HUES6 (cell line): ENCODE data around the gene FCN3.
A peak's percentile ranks its signal among the peaks of the same experiment; 100 is the strongest.

Source experiments
- H3K27ac ChIP-seq: 2 replicates; pipeline ENCODE4 v1.7.0; 2013; ENCODE audit warnings: low read depth, mild to moderate bottlenecking, low read length, inconsistent platforms
- H3K27me3 ChIP-seq: 2 replicates; pipeline ENCODE4 v1.6.1; 2013; ENCODE audit warnings: low read length; ENCODE audit not compliant: control insufficient read depth, insufficient read depth
- H3K36me3 ChIP-seq: 2 replicates; pipeline ENCODE4 v1.6.1; 2013; ENCODE audit warnings: low read length; ENCODE audit not compliant: control insufficient read depth, insufficient read depth
- H3K4me1 ChIP-seq: 2 replicates; pipeline ENCODE4 v1.6.1; 2013; ENCODE audit warnings: low read length; ENCODE audit not compliant: control insufficient read depth, insufficient read depth
- H3K4me3 ChIP-seq: 2 replicates; pipeline ENCODE4 v1.5.1; 2013; ENCODE audit warnings: low read depth, low read length
- H3K9ac ChIP-seq: one replicate; pipeline ENCODE4 v1.6.1; 2013; ENCODE audit warnings: mild to moderate bottlenecking, low read length
- H3K9me3 ChIP-seq: 2 replicates; pipeline ENCODE4 v1.6.1; 2013; ENCODE audit warnings: low read depth, low read length; ENCODE audit not compliant: control insufficient read depth, insufficient read depth

Gene FCN3

GRCh38 chr1:27364696-27365371 lies 9.8 kb downstream of the FCN3 start:
- Histone ChIP-seq H3K36me3 (no peaks in the 10 kb centered on the region), H3K4me3 (peak overlapping the region; percentile 36), H3K27ac (no peak overlapping the region), H3K9ac (no peak overlapping the region), H3K4me1 (peaks cover 31% of the 10 kb centered on the region), H3K9me3 (no peaks in the 10 kb centered on the region), H3K27me3 (peaks cover 26% of the 10 kb centered on the region)

- H3K27ac ChIP-seq: no peak overlapping the region
- H3K4me1 ChIP-seq: peaks cover 35% of the 10 kb centered on the region
Measured at GRCh38 chr1:27363766-27364695, 10.6 kb downstream of the FCN3 start.

GRCh38 chr1:27361553-27361952 lies 13.1 kb downstream of the FCN3 start:
- Histone ChIP-seq H3K4me1 (peaks cover 34% of the 10 kb centered on the region), H3K9me3 (no peaks in the 10 kb centered on the region), H3K27ac (no peak overlapping the region), H3K36me3 (no peaks in the 10 kb centered on the region), H3K4me3 (0 out of 2 replicates have a peak overlapping the region, but pooled peaks have one; percentile 85), H3K27me3 (peaks cover 50% of the 10 kb centered on the region), H3K9ac (no peak overlapping the region)

More at GRCh38 chr1:27363766-27364695, 10.6 kb downstream of the FCN3 start:
- no peak overlapping the region for H3K4me3 ChIP-seq
- peaks cover 34% of the 10 kb centered on the region for H3K27me3 ChIP-seq
- no peak overlapping the region for H3K9ac ChIP-seq
- H3K9me3 ChIP-seq: no peaks in the 10 kb centered on the region
- no peaks in the 10 kb centered on the region for H3K36me3 ChIP-seq

- no peaks in the 10 kb centered on the region for H3K9me3 ChIP-seq
- H3K4me3 ChIP-seq: peak overlapping the region; percentile 85
- H3K27me3 ChIP-seq: peaks cover 50% of the 10 kb centered on the region
- peak overlapping the region; percentile 20 for H3K9ac ChIP-seq
- H3K27ac ChIP-seq: no peak overlapping the region
- peaks cover 34% of the 10 kb centered on the region for H3K4me1 ChIP-seq
- no peaks in the 10 kb centered on the region for H3K36me3 ChIP-seq
Measured at GRCh38 chr1:27361044-27361402, 13.6 kb downstream of the FCN3 start.

GRCh38 chr1:27360159-27361043 lies 14.2 kb downstream of the FCN3 start:
- Histone ChIP-seq H3K4me1 (peaks cover 34% of the 10 kb centered on the region), H3K9me3 (no peaks in the 10 kb centered on the region), H3K36me3 (peaks cover 2% of the 10 kb centered on the region; the same call in 1 of the 2 replicates), H3K9ac (peak overlapping the region; percentile 20), H3K4me3 (peak overlapping the region; percentile 85), H3K27ac (no peak overlapping the region), H3K27me3 (peaks cover 50% of the 10 kb centered on the region)

- no peak overlapping the region for H3K9ac ChIP-seq
- H3K27me3 ChIP-seq: peaks cover 50% of the 10 kb centered on the region
- peaks cover 5% of the 10 kb centered on the region; the same call in 1 of the 2 replicates for H3K36me3 ChIP-seq
- no peak overlapping the region for H3K27ac ChIP-seq
- H3K4me1 ChIP-seq: peaks cover 28% of the 10 kb centered on the region
- H3K9me3 ChIP-seq: no peaks in the 10 kb centered on the region
- H3K4me3 ChIP-seq: peak overlapping the region; percentile 85
Measured at GRCh38 chr1:27359822-27360158, 14.8 kb downstream of the FCN3 start.

- Histone ChIP-seq H3K4me3 (no peak overlapping the region), H3K27me3 (peaks cover 50% of the 10 kb centered on the region), H3K9me3 (no peaks in the 10 kb centered on the region), H3K27ac (no peak overlapping the region), H3K4me1 (peaks cover 21% of the 10 kb centered on the region), H3K36me3 (peaks cover 5% of the 10 kb centered on the region; the same call in 1 of the 2 replicates), H3K9ac (no peak overlapping the region)
Measured at GRCh38 chr1:27358928-27359313, 15.7 kb downstream of the FCN3 start.

- Histone ChIP-seq H3K4me3 (no peak overlapping the region), H3K9ac (no peak overlapping the region), H3K9me3 (no peaks in the 10 kb centered on the region), H3K4me1 (peaks cover 21% of the 10 kb centered on the region), H3K36me3 (peaks cover 5% of the 10 kb centered on the region; the same call in 1 of the 2 replicates), H3K27me3 (peaks cover 50% of the 10 kb centered on the region), H3K27ac (no peak overlapping the region)
Measured at GRCh38 chr1:27358038-27358927, 16.3 kb downstream of the FCN3 start.

- Histone ChIP-seq H3K4me3 (peak overlapping the region; percentile 31), H3K27ac (no peak overlapping the region)
Measured at GRCh38 chr1:27357281-27358037, 17.2 kb downstream of the FCN3 start.

More at GRCh38 chr1:27357281-27358037, 17.2 kb downstream of the FCN3 start:
- H3K27me3 ChIP-seq: peaks cover 49% of the 10 kb centered on the region
- H3K36me3 ChIP-seq: peaks cover 5% of the 10 kb centered on the region; the same call in 1 of the 2 replicates
- peaks cover 21% of the 10 kb centered on the region for H3K4me1 ChIP-seq
- no peak overlapping the region for H3K9ac ChIP-seq
- H3K9me3 ChIP-seq: no peaks in the 10 kb centered on the region
